HG02759 (cell line): Measurements from ENCODE around the gene MSH3.
"Not testable (repeated sequence)": the region's sequence is repeated elsewhere in the genome, so short reads cannot be mapped to it uniquely, and the experiment has no call there.

Source experiments
- ATAC-seq: cut with Tn5 transposase; IDR thresholded peaks from one replicate; pipeline ENCODE4 v1.9.1; 2021; ENCODE audit warnings: mild to moderate bottlenecking, moderate library complexity; ENCODE audit not compliant: unreplicated experiment

Gene MSH3

GRCh38 chr5:80705216-80705769, 50.8 kb downstream of the MSH3 start:
- ATAC-seq = no peak

DNA sequence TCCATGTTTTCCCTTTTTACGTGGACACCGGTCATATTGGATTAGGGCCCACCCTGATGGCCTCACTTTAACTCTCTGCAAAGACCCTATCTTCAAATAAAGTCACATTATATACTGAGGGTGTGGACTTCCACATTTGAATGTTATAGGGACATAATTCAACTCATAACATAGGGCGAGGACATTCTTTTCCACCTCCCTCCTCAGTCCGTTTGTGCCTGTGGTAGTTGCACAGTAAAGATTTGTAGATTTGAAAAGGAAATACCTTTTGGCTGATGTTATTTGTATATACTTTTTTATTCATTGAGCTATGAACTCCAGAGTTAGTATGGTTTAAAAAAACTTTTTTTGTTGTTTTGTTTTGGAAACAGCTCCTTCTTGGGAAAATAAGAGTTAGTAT, 51.3 kb downstream of the MSH3 start:
- no peak for ATAC-seq

GRCh38 chr5:80706835-80707447, 52.5 kb downstream of the MSH3 start:
- ATAC-seq = no peak

GRCh38 chr5:80707645-80708044, 53.2 kb downstream of the MSH3 start:
- no peak for ATAC-seq

DNA sequence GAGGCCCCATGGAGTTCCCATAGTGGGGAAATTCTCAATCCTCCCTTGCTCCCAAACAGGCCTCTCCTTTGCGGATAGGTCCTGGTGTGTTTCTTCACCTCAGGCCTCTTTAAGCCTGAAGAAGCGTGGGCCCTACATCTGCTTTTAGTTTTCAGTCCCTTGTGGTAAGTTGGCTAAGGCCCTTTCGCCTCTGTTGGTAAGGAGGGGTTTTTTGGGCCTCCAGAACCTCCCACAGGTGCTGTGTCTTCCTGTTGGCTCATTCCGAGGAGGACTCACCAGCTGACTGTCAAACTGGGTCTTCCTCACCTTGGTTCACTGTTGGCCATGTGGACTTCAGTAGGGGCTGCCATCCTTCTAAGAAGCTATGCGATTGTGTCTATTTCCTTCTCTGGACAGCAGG, 56.8 kb downstream of the MSH3 start:
- no peak for ATAC-seq

GRCh38 chr5:80711938-80712337, 57.5 kb downstream of the MSH3 start:
- no peak for ATAC-seq

- no peak for ATAC-seq
These were observed 58.5 kb downstream of the MSH3 start for GRCh38 chr5:80712919-80713318.

GRCh38 chr5:80713631-80714030, 59.2 kb downstream of the MSH3 start:
- no peak for ATAC-seq

DNA sequence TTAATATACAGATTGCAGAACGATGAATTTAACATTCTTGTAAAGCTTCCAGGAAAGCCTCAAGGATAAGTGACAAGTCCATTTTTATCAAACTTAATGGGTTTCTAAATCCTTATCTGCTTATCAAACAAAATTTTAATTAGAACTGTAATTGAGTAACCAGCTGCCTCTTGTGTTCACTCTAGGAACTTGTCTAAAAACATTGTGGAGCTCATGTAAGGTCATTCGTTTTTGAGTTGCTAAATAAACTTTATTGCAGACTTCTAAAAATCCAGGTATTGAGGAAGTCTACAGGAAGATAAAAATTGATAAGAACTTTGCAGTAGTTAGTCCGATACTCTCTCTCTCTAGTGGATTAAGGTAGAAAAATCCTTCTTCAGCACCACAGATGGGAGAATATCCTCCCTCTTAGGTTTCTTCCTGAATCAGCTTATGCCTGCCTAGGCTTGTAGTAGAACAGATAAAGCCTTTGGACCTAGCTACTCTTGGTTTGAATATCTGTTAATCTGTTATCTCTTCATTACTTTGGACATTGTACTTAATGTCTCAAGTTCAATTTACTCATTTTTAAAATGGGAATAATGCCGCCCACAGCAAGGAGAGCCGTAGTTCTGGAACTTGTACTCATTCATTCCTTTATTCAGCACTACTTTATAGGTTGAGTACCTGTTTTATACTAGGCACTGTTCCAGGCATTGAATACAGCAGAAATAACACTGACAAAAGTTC, 60.3 kb downstream of the MSH3 start:
- ATAC-seq = no peak

DNA sequence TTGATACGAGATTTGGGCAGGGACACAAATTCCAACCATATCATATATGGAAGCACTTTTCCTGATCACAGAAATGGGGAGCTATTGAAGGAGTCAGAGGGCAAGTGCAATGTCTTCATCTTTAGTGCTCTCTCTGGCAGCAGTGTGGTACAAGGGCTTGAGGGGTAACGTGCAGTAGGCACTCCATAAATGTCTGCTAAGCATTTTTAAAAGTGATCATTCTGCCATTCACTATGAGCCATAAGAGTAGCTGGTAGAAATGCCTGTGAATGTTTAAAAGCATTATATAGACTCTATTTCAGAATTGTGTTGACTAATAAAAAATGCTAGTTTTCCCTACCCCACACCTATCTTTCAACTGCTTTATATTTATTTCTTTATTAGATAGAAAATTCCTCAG, 61.4 kb downstream of the MSH3 start:
- no peak for ATAC-seq

DNA sequence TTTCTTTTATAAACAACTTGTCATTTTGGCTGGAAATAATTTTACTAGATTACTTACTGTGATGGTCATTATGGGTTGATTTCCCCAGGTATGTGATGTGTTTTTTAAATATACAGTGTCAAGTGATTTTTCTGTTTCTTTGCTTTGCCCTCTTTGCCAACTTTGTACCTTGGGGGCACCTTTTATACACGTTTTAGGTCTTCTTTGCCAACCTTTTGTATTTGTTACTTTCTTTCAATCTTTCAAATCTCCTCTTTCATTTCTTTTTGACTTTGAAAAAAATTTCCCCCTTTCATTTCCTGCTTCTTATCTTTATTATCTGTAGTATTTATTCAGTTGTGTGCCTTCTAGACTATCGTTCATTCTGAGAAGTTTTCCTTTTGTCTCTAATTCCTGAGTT, 65.7 kb downstream of the MSH3 start:
- ATAC-seq = no peak

- ATAC-seq = no peak
These were observed 68.5 kb downstream of the MSH3 start for GRCh38 chr5:80722916-80723315.

DNA sequence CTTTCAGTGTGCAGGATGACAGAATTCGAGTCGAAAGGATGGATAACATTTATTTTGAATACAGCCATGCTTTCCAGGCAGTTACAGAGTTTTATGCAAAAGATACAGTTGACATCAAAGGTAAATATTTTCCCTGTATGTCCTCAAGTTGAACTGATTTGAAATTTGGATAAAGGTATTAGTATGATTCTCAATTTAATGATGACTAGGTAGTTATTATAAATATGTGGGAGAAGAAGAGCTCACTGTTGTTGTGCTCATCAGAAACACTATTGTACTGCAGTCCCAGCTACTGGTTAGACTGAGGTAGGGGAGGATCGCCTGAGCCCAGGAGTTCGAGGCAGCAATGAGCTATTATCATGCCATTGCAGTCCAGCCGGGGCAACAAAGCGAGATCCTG, 71.0 kb downstream of the MSH3 start:
- ATAC-seq = no peak

- ATAC-seq = no peak
These were observed 82.3 kb downstream of the MSH3 start for GRCh38 chr5:80736730-80737129.

- ATAC-seq = no peak
These were observed 84.0 kb downstream of the MSH3 start for GRCh38 chr5:80738466-80738865.

GRCh38 chr5:80739057-80739456, 84.6 kb downstream of the MSH3 start:
- ATAC-seq = no peak

GRCh38 chr5:80739496-80739895, 85.0 kb downstream of the MSH3 start:
- ATAC-seq = no peak

GRCh38 chr5:80739898-80740297, 85.4 kb downstream of the MSH3 start:
- ATAC-seq = no peak

DNA sequence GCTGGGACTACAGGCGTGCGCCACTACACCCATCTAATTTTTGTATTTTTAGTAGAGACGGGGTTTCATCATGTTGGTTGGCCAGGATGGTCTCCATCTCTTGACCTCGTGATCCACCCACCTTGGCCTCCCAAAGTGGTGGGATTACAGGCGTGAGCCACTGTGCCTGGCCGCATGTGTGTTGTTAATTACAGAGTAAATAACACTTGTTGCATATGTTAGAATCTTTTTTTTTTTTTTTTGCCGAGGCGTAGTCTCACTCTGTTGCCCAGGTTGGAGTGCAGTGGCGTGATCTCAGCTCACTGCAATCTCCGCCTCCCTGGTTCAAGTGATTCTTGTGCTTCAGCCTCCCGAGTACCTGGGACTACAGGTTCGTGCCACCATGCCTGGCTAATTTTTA, 86.0 kb downstream of the MSH3 start:
- not testable (repeated sequence) for ATAC-seq

GRCh38 chr5:80740999-80741398, 86.5 kb downstream of the MSH3 start:
- no peak for ATAC-seq

DNA sequence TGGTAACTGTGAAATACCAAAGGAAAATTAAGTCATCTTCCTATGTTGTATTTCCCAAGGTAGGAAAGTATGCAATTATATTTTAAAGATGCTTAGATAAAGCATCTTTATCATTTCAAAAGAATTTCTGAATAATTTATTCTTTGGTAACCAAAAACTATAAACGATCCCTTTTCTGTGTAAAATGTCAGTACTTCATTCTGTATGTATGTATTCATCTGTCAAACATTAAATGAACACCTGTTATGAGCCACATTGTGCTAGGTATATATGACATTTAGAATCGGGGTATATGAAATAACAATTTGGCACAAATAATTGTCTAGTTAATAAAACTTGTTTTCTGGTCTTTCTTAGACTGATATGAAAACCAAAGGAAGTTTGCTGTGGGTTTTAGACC, 89.7 kb downstream of the MSH3 start:
- ATAC-seq = no peak

- ATAC-seq = no peak
These were observed 91.0 kb downstream of the MSH3 start for GRCh38 chr5:80745490-80745889.

DNA sequence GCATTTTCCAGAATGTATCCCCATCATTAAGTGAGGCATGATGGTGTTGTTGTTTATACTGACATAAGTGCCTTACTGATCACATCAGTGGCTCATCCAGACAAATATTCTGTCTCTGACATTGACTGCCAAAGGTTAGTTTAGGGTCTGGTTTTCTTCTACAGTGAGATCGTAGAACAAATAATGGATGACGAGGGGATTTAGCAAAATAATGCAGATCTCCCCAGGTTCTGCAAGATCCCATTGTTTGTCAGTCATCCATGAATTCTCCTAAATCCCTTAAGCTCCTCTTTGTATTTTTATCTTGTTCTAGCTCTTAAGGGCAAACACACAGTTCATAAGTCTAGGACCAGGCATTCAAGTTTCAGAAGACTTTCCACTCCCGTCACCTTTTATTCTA, 93.5 kb downstream of the MSH3 start:
- ATAC-seq = no peak
